ENCODE measurements around the gene AP1B1.

DNA sequence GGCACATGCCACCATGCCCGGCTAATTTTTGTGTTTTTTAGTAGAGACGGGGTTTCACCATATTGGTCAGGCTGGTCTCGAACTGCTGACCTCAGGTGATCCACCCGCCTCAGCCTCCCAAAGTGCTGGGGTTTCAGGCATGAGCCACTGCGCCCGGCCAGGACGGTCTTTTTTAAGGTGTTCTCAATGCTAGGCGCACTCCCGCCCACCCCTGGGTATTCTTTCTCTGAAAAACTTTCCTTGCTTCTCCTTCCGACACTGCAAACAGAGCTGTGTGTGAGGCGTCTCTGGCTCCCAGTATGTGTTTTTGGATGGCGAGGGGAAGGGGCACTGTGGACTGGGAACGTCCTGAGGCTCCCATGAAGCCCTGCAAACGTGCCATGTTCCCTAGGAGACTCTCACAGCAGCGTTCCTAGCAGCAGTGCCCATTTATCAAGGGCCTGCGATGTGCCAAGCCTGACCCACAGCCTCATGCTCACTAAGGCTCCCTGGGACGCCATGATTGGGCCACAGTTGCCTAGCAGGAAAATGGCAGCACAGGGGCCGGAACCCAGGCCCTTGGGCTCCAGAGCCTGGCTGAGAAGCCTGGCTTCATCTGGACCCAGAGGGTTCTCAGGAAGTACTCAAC is 70.4 kb downstream of the AP1B1 start:
- TF ChIP-seq, protein P1, sequence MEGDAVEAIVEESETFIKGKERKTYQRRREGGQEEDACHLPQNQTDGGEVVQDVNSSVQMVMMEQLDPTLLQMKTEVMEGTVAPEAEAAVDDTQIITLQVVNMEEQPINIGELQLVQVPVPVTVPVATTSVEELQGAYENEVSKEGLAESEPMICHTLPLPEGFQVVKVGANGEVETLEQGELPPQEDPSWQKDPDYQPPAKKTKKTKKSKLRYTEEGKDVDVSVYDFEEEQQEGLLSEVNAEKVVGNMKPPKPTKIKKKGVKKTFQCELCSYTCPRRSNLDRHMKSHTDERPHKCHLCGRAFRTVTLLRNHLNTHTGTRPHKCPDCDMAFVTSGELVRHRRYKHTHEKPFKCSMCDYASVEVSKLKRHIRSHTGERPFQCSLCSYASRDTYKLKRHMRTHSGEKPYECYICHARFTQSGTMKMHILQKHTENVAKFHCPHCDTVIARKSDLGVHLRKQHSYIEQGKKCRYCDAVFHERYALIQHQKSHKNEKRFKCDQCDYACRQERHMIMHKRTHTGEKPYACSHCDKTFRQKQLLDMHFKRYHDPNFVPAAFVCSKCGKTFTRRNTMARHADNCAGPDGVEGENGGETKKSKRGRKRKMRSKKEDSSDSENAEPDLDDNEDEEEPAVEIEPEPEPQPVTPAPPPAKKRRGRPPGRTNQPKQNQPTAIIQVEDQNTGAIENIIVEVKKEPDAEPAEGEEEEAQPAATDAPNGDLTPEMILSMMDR (optimal IDR thresholded peaks at IDR 0.05 in 1 of 3, IDR thresholded peaks at IDR 0.05 in 1 of 3, conservative IDR thresholded peaks at IDR 0.05 in 1 of 3; ENCODE audit: extremely low read depth in 1 of 3, insufficient read depth in 2 of 3, low read length in 3 of 3): no peak
- no peak for TF ChIP-seq EZH2 (IDR thresholded peaks at IDR 0.05; ENCODE audit: low read length)

All from keratinocyte (primary cell).